Mucosa of stomach (tissue), 1 donor: ENCODE results near the gene SLC10A3.

Source experiments
- H3K27me3 ChIP-seq: one replicate; pipeline ENCODE4 v1.7.0; 2013; ENCODE audit warnings: mild to moderate bottlenecking, low read length; ENCODE audit not compliant: control insufficient read depth, insufficient read depth
- H3K36me3 ChIP-seq: one replicate; pipeline ENCODE4 v1.7.0; 2013; ENCODE audit warnings: low read length; ENCODE audit not compliant: control insufficient read depth, insufficient read depth
- H3K4me1 ChIP-seq: one replicate; pipeline ENCODE4 v1.7.0; 2013; ENCODE audit warnings: mild to moderate bottlenecking, low read length; ENCODE audit not compliant: control insufficient read depth, insufficient read depth
- H3K4me3 ChIP-seq: one replicate; pipeline ENCODE4 v1.7.0; 2013; ENCODE audit warnings: low read length
- H3K9ac ChIP-seq: one replicate; pipeline ENCODE4 v1.7.0; 2013; ENCODE audit warnings: mild to moderate bottlenecking, low read length, moderate library complexity
- H3K9me3 ChIP-seq: one replicate; pipeline ENCODE4 v1.7.0; 2013; ENCODE audit warnings: mild to moderate bottlenecking, low read length, moderate library complexity; ENCODE audit not compliant: control insufficient read depth
- donor health status: Pancreatic carcinoma.

SLC10A3 gene

DNA sequence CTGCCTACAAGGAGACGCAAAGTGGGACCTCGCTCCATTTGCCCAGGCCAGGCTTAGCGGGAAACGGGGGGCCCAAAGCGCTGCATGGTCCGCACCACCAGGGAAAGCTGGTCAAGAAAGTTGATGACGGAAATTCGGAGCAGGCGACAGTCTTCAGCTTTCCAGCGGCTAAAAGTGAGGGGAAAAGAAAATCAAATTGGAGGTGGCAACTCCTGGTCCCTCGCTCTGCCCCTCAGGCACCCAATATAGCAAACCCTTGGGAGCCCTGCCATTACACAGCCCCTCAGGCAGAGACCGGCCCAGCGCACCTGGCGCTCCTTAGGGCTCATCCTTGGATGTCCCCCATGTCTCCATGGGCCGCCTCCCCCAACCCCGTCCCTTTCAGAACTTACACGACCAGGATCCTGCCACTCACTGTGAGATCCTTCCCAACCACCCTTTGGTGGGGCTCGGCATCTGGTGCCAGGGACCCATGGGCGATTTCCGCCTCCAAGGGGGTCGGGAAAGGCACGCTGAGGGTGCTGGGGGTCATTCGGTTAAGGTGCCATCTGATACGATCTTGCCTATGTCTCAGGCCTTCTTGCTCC is 12.4 kb downstream of the SLC10A3 start:
- H3K27me3 ChIP-seq = no peaks in the 10 kb centered on the region
- no peaks in the 10 kb centered on the region for H3K36me3 ChIP-seq
- no peaks in the 10 kb centered on the region for H3K9me3 ChIP-seq
- H3K4me3 ChIP-seq = no peak overlapping the region
- peak overlapping the region; percentile 34 for H3K9ac ChIP-seq
- peaks cover 6% of the 10 kb centered on the region for H3K4me1 ChIP-seq

DNA sequence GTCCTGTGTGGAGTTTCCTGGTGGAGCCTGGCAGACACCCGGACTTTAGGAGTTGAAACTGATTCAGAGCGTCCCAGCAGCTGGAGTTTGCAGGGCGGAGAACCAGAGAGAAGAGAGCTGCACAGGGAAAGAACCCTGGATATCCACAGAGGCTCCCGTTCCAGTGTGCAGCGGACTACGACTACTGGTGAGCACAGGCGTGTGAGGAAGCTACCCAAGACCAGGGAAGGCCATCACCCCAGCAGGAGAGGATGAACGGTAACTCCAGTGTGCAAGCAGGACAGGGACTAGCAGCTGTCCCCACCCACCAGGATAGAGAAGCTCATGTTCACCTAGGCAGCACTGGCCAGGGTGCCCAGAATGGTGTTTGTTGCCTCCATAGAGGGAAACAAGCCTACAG is 13.6 kb downstream of the SLC10A3 start:
- H3K9ac ChIP-seq = no peak overlapping the region
- H3K4me3 ChIP-seq = no peak overlapping the region
- no peaks in the 10 kb centered on the region for H3K27me3 ChIP-seq
- H3K4me1 ChIP-seq = peaks cover 11% of the 10 kb centered on the region
- no peaks in the 10 kb centered on the region for H3K36me3 ChIP-seq
- no peaks in the 10 kb centered on the region for H3K9me3 ChIP-seq

DNA sequence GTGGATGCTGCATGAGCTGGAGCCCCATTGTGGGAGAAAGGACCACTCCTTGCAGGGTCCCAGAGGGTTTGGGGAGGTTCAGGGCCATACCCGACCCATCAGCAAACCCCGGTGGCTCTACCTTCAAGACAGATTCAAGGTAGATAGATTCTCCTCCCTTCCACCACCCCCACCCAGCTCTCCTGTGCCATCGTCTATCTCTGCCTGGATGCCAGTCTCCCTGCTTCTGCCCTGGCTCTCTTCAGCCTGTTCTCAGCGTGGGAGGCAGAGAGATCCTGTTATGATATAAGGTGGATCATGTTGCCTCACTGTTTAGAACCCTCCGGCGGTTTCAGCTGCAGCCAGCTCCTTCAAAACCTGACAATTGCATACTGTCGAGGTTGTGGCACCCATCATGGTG is 16.7 kb downstream of the SLC10A3 start:
- no peaks in the 10 kb centered on the region for H3K36me3 ChIP-seq
- H3K27me3 ChIP-seq = no peaks in the 10 kb centered on the region
- no peak overlapping the region for H3K4me3 ChIP-seq
- H3K4me1 ChIP-seq = peaks cover 7% of the 10 kb centered on the region
- no peak overlapping the region for H3K9ac ChIP-seq
- no peaks in the 10 kb centered on the region for H3K9me3 ChIP-seq

DNA sequence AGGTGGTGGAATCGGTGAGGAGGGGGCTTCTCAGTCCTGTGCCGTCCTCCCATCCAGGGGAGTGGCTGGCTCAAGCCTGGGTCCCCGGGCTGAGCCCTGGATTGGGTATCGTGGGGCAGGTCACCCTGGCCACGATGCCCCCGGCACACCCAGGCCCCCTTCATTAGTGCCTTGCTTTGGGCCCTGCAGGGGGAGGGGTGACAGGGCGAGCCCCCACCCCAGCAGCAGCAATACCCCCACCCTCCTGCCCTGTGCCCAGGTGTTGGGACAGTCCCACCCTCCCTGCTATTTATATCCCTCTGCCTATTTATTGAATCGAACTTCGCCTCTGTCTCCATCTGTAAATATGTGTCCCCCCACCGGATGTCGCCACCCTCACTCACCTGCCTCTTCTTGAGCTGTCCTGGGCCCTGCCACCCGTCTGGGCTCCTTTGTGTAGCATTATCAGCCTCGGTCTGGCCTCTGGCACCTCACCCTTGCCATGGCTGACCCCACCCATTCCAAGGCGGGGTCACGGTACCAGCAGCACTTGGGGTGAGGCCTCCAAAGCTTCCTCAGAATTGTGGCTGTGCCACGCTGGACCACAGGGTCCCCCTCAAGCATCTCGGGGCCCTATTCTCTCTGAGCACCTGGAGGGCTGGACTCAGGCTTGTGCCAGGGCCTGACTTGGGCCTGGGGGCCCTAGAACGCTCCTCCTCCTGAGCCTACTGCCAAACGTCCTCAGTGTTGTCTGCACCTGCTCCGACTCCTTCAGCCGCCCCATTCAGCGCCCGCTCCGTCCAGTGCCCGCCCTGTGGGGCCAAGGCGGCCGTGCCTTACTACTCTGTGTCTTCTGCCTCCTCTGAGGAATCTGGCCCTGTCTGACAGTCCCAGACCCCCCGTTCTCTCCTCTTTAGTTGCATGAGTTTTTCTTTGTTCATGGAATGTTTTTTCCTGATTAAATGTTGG is 17.5 kb downstream of the SLC10A3 start:
- Histone ChIP-seq H3K27me3 (no peaks in the 10 kb centered on the region), H3K9me3 (no peaks in the 10 kb centered on the region), H3K9ac (no peak overlapping the region), H3K4me1 (peaks cover 5% of the 10 kb centered on the region), H3K4me3 (no peak overlapping the region), H3K36me3 (no peaks in the 10 kb centered on the region)

DNA sequence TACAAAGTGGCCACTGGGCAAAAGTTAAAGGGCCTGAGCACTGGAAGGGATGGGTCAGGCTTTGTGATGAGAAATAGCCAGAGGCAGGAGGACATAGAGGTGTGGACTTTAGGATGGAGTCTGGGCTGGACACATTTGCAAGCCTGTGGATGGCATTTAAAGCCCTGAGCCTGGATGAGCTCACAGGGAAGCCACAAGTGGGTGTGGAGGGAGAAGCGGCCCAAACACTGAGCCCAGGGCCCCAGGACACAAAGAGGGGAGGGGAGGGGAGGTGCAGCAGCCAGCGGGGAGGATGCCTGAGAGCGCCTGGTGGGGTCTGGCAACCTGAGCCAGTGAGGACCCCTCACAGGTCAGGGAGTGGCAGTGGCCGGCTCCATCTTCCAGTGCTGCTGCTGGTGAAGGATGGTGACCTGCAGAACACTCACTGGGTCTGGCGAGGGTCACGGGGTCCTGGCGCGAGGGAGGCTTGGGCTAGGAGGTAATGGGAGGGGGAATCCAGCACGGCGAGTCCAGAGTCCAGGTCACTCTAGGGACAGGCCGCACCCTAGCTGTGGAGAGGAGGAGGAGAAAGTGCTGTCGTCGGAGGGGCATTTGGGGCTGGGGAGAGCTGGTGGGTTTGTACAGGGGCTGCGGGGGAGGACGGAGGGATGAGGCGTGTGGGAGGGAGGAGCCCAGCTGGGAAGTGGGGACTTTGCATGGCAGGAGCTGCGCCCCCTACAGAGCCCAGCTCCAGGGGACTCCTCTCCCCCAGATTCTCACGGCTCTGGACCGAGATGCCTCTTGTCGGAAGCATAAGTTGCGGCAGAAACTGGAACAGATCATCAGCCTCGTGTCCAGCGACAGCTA is 18.4 kb downstream of the SLC10A3 start:
- no peak overlapping the region for H3K9ac ChIP-seq
- no peaks in the 10 kb centered on the region for H3K36me3 ChIP-seq
- H3K27me3 ChIP-seq = no peaks in the 10 kb centered on the region
- no peak overlapping the region for H3K4me3 ChIP-seq
- no peaks in the 10 kb centered on the region for H3K9me3 ChIP-seq
- H3K4me1 ChIP-seq = peaks cover 5% of the 10 kb centered on the region

DNA sequence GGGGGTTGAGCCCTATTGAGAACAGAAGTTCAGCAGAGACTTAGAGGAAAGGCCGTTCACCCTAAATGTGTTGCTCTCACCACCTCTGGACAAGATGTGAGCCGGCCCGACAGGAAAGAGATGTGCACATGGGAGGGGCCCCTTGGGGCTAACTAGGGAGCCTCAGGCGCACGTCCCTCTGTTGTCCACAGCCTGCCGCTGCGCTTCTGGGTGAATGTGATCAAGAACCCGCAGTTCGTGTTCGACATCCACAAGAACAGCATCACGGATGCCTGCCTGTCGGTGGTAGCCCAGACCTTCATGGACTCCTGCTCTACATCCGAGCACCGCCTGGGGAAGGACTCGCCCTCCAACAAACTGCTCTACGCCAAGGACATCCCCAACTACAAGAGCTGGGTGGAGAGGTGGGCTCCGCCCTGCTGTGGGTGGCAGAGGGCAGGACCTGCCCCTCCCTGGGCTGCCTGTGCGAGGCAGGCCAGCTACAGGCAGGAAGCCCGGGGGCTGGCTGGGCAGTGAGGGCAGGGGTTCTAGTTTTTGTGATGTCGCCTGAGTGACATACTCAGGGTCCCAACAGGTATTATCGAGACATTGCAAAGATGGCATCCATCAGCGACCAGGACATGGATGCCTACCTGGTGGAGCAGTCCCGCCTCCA is 19.4 kb downstream of the SLC10A3 start:
- Histone ChIP-seq H3K36me3 (no peaks in the 10 kb centered on the region), H3K4me3 (no peak overlapping the region)

DNA sequence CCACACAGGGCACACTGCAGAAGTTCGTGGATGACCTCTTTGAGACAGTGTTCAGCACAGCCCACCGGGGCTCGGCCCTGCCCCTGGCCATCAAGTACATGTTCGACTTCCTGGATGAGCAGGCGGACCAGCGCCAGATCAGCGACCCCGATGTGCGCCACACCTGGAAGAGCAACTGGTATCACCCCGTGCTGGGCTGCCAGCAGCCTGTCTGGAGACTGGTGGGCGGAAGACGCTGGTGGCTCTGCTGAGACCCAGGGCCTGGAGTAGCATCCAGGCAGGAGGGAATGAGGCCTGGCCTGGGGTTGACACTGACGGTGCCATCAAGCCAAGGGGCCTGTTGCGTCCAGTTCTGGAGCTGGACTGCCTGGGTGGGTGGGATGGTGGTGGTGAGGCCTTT is 20.0 kb downstream of the SLC10A3 start:
- Histone ChIP-seq H3K4me3 (no peak overlapping the region), H3K27me3 (no peaks in the 10 kb centered on the region), H3K36me3 (no peaks in the 10 kb centered on the region)

More for the DNA sequence above, 19.4 kb downstream of the SLC10A3 start:
- no peak overlapping the region for H3K9ac ChIP-seq
- no peaks in the 10 kb centered on the region for H3K9me3 ChIP-seq
- H3K27me3 ChIP-seq = no peaks in the 10 kb centered on the region
- H3K4me1 ChIP-seq = peaks cover 5% of the 10 kb centered on the region

DNA sequence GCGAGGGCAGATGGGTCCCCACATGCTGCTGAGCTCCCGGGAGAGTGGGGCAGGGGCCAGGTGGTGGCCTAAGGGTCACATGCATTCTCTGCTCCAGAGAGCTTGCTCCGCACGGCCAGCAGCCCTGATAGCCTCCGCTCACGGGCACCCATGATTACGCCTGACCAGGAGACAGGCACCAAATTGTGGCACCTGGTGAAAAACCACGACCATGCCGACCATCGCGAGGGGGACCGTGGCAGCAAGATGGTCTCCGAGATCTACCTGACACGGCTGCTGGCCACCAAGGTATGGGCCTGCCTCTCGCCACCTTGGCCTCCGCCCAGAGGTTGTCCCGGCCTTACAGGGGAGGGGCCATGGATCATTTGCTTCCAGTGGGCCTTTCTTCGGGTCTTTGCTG is 20.5 kb downstream of the SLC10A3 start:
- no peaks in the 10 kb centered on the region for H3K36me3 ChIP-seq
- H3K27me3 ChIP-seq = no peaks in the 10 kb centered on the region
- H3K4me3 ChIP-seq = no peak overlapping the region
- H3K9ac ChIP-seq = no peak overlapping the region
- no peaks in the 10 kb centered on the region for H3K9me3 ChIP-seq
- H3K4me1 ChIP-seq = peaks cover 5% of the 10 kb centered on the region

More for the DNA sequence above, 20.0 kb downstream of the SLC10A3 start:
- H3K4me1 ChIP-seq = peaks cover 5% of the 10 kb centered on the region
- H3K9ac ChIP-seq = no peak overlapping the region
- no peaks in the 10 kb centered on the region for H3K9me3 ChIP-seq

DNA sequence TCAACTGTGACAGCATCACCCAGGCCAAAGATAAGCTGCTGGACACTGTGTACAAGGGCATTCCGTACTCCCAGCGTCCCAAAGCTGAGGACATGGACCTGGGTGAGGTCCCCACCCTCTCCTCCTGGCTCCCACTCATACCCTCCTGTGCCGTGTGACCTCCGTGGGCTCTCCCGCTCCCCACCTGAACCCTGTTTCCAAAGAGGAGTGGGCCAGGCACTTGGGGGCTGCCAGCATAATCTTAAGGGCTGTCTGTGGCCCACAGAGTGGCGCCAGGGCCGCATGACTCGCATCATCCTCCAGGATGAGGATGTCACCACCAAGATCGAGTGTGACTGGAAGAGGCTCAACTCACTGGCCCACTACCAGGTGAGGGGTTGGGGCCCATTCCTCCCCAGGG is 21.3 kb downstream of the SLC10A3 start:
- H3K9ac ChIP-seq = no peak overlapping the region
- no peak overlapping the region for H3K4me3 ChIP-seq
- H3K4me1 ChIP-seq = peaks cover 5% of the 10 kb centered on the region
- no peaks in the 10 kb centered on the region for H3K27me3 ChIP-seq
- H3K36me3 ChIP-seq = no peaks in the 10 kb centered on the region
- H3K9me3 ChIP-seq = no peaks in the 10 kb centered on the region

DNA sequence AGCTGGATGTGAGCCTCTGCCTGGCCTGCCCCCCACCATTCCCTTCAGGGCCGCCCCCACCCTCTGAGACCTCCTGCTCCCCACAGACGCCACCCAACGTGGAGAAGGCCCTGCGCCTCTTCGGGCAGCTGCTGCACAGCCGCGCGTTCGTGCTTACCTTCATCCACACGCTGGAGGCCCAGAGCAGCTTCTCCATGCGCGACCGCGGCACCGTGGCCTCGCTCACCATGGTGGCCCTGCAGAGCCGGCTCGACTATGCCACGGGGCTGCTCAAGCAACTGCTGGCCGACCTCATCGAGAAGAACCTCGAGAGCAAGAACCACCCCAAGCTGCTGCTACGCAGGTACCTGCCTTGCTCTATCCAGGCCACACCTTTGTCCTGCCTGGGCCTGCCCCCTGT is 22.2 kb downstream of the SLC10A3 start:
- peaks cover 5% of the 10 kb centered on the region for H3K4me1 ChIP-seq
- no peak overlapping the region for H3K9ac ChIP-seq
- H3K9me3 ChIP-seq = no peaks in the 10 kb centered on the region
- H3K36me3 ChIP-seq = no peaks in the 10 kb centered on the region
- no peak overlapping the region for H3K4me3 ChIP-seq
- H3K27me3 ChIP-seq = no peaks in the 10 kb centered on the region

DNA sequence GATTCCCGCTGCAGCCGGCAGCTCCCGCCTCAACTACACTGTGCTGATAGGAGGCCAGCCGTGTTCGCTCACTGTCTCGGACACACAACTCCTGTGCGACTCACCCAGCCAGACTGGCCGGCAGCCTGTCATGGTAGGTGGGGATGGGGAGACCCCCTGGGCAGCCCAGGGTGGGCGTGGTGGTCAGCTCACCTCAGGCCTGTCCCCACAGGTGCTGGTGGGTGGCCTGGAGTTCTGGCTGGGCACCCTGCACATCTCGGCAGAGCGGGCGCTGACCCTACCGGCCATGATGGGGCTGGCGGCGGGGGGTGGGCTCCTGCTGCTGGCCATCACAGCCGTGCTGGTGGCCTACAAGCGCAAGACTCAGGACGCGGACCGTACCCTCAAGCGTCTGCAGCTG is 22.9 kb downstream of the SLC10A3 start:
- no peaks in the 10 kb centered on the region for H3K9me3 ChIP-seq
- no peaks in the 10 kb centered on the region for H3K36me3 ChIP-seq
- peaks cover 2% of the 10 kb centered on the region for H3K4me1 ChIP-seq
- no peaks in the 10 kb centered on the region for H3K27me3 ChIP-seq
- no peak overlapping the region for H3K9ac ChIP-seq
- no peak overlapping the region for H3K4me3 ChIP-seq
